Spinal cord (tissue), 10 donors: ENCODE data around the gene COMMD8. TPM values are rescaled to one million over a fixed set of nuclear protein-coding genes. Genes with fewer than 3 reads are reported as not detected.

ENCODE experiments used
- DNase-seq, 6 donors: peaks; one replicate each; pipeline versions ENCODE4 v3.0.0 to v3.0.0-alpha.2; 2013 to 2015; ENCODE audit warnings: low spot score in 6 of 6, low read depth in 4 of 6
- H3K27ac ChIP-seq: one replicate; pipeline ENCODE4 v1.5.1; 2013; ENCODE audit warnings: low read depth, low read length, control low read depth
- H3K27me3 ChIP-seq: one replicate; pipeline ENCODE4 v1.6.1; 2013; ENCODE audit warnings: low read length; ENCODE audit not compliant: control insufficient read depth, insufficient read depth
- H3K36me3 ChIP-seq: one replicate; pipeline ENCODE4 v1.6.1; 2013; ENCODE audit warnings: low read length; ENCODE audit not compliant: control insufficient read depth, insufficient read depth
- H3K4me1 ChIP-seq: one replicate; pipeline ENCODE4 v1.6.1; 2013; ENCODE audit warnings: low read length; ENCODE audit not compliant: control insufficient read depth, insufficient read depth
- H3K4me3 ChIP-seq: one replicate; pipeline ENCODE4 v1.5.1; 2013; ENCODE audit warnings: low read depth, low read length, control low read depth
- H3K9me3 ChIP-seq: one replicate; pipeline ENCODE4 v1.6.1; 2013; ENCODE audit warnings: low read length; ENCODE audit not compliant: control insufficient read depth, insufficient read depth
- WGBS: methylation state at CpG from one replicate; pipeline ENCODE4 v1.1.5; 2013; ENCODE audit warnings: missing lambda C conversion rate; ENCODE audit not compliant: insufficient coverage; 5-methylcytosine and 5-hydroxymethylcytosine counted together
- polyA plus RNA-seq, 2 donors: library from polyadenylated mRNA; unstranded; fragments of 120-200 nt; gene quantifications; one replicate each; pipeline ENCODE4 v1.2.1, GENCODE V29; 2013; ENCODE audit not compliant: insufficient read length in 2 of 2
- total RNA-seq, 2 donors: library from RNA; depleted of rRNA in 1 of 2; stranded (reverse); fragments of 120-200 nt in 1 of 2; fragments of >200 nt in 1 of 2; gene quantifications; one replicate each; pipeline versions ENCODE4 v1.2.3 to v1.2.4, GENCODE V29; 2013 to 2014
- donor health status: healthy.

Gene COMMD8
- total and polyA plus RNA-seq, 4 donors: 14.8 to 23.4 (median 17.1) TPM

GRCh38 chr4:47462799-47463234 is 685 bp downstream of the COMMD8 start:
- no peaks in the 10 kb centered on the region for H3K36me3 ChIP-seq
- peak overlapping the region; percentile 84 for H3K4me3 ChIP-seq
- no peaks in the 10 kb centered on the region for H3K4me1 ChIP-seq
- no peak for DNase-seq
- WGBS: 27% methylated on average over 2 of the region's 6 CpGs
- no peaks in the 10 kb centered on the region for H3K27me3 ChIP-seq
- H3K27ac ChIP-seq: peak overlapping the region; percentile 55
- H3K9me3 ChIP-seq: no peaks in the 10 kb centered on the region

GRCh38 chr4:47451657-47452056 is 11.8 kb downstream of the COMMD8 start:
- Histone ChIP-seq H3K27ac (no peak overlapping the region), H3K4me1 (no peaks in the 10 kb centered on the region), H3K36me3 (peaks cover 7% of the 10 kb centered on the region), H3K9me3 (no peaks in the 10 kb centered on the region), H3K4me3 (no peak overlapping the region), H3K27me3 (no peaks in the 10 kb centered on the region)
- 14% methylated on average over 1 of the region's 4 CpGs for WGBS
- no peak for DNase-seq

GRCh38 chr4:47444031-47444430 is 19.5 kb downstream of the COMMD8 start:
- H3K36me3 ChIP-seq: no peaks in the 10 kb centered on the region
- no peak overlapping the region for H3K27ac ChIP-seq
- 90% methylated on average over 2 of the region's 2 CpGs for WGBS
- no peak overlapping the region for H3K4me3 ChIP-seq
- H3K9me3 ChIP-seq: no peaks in the 10 kb centered on the region
- no peaks in the 10 kb centered on the region for H3K27me3 ChIP-seq
- DNase-seq: no peak
- H3K4me1 ChIP-seq: no peaks in the 10 kb centered on the region

GRCh38 chr4:47442980-47443379 is 20.5 kb downstream of the COMMD8 start:
- H3K36me3 ChIP-seq: no peaks in the 10 kb centered on the region

GRCh38 chr4:47434931-47435330 is 28.6 kb downstream of the COMMD8 start:
- Histone ChIP-seq H3K36me3 (no peaks in the 10 kb centered on the region), H3K27ac (no peak overlapping the region), H3K9me3 (no peaks in the 10 kb centered on the region), H3K4me1 (no peaks in the 10 kb centered on the region), H3K4me3 (no peak overlapping the region), H3K27me3 (no peaks in the 10 kb centered on the region)
- DNase-seq: no peak

More at GRCh38 chr4:47442980-47443379, 20.5 kb downstream of the COMMD8 start:
- no peaks in the 10 kb centered on the region for H3K9me3 ChIP-seq
- no peaks in the 10 kb centered on the region for H3K27me3 ChIP-seq
- H3K4me3 ChIP-seq: no peak overlapping the region
- WGBS: 86% methylated on average over 3 of the region's 5 CpGs
- no peaks in the 10 kb centered on the region for H3K4me1 ChIP-seq
- H3K27ac ChIP-seq: no peak overlapping the region
- no peak for DNase-seq

- WGBS: no CpG with 5 or more reads among the region's 1 CpG
- Histone ChIP-seq H3K4me3 (no peak overlapping the region), H3K9me3 (no peaks in the 10 kb centered on the region), H3K36me3 (no peaks in the 10 kb centered on the region), H3K27ac (no peak overlapping the region), H3K4me1 (no peaks in the 10 kb centered on the region), H3K27me3 (no peaks in the 10 kb centered on the region)
- DNase-seq: no peak
Measured at GRCh38 chr4:47432749-47433148, 30.8 kb downstream of the COMMD8 start.

- no peaks in the 10 kb centered on the region for H3K36me3 ChIP-seq
- H3K4me1 ChIP-seq: no peaks in the 10 kb centered on the region
- no peak overlapping the region for H3K27ac ChIP-seq
- peak in 1 of 6 donors; percentile 68 for DNase-seq
- no peaks in the 10 kb centered on the region for H3K27me3 ChIP-seq
- H3K4me3 ChIP-seq: no peak overlapping the region
- 100% methylated on average over 1 of the region's 2 CpGs for WGBS
- H3K9me3 ChIP-seq: no peaks in the 10 kb centered on the region
Measured at GRCh38 chr4:47427935-47428334, 35.6 kb downstream of the COMMD8 start.

- Histone ChIP-seq H3K4me3 (no peak overlapping the region), H3K9me3 (no peaks in the 10 kb centered on the region), H3K27ac (no peak overlapping the region), H3K36me3 (no peaks in the 10 kb centered on the region), H3K27me3 (no peaks in the 10 kb centered on the region), H3K4me1 (no peaks in the 10 kb centered on the region)
- no peak for DNase-seq
- WGBS: 92% methylated on average over 24 of the region's 25 CpGs
Measured at GRCh38 chr4:47425628-47426027, 37.9 kb downstream of the COMMD8 start.

- DNase-seq: no peak
- no peak overlapping the region for H3K4me3 ChIP-seq
- no peaks in the 10 kb centered on the region for H3K36me3 ChIP-seq
- whole genome bisulfite sequencing: 59% methylated on average over 2 of the region's 2 CpGs
- no peaks in the 10 kb centered on the region for H3K4me1 ChIP-seq
- no peaks in the 10 kb centered on the region for H3K27me3 ChIP-seq
- H3K27ac ChIP-seq: no peak overlapping the region
- no peaks in the 10 kb centered on the region for H3K9me3 ChIP-seq
Measured at GRCh38 chr4:47419296-47419695, 44.2 kb downstream of the COMMD8 start.

- Histone ChIP-seq H3K36me3 (no peaks in the 10 kb centered on the region), H3K27me3 (no peaks in the 10 kb centered on the region), H3K9me3 (no peaks in the 10 kb centered on the region), H3K27ac (no peak overlapping the region), H3K4me3 (no peak overlapping the region), H3K4me1 (no peaks in the 10 kb centered on the region)
- peak in 1 of 6 donors; percentile 6 for DNase-seq
- WGBS: 61% methylated on average over 2 of the region's 2 CpGs
Measured at GRCh38 chr4:47418147-47418546, 45.4 kb downstream of the COMMD8 start.
